K562 (cell line): ENCODE measurements around the gene DCLK3. TPM values are rescaled to one million over a fixed set of nuclear protein-coding genes. Genes with fewer than 3 reads are reported as not detected.

Experiments
- ATAC-seq: fragments of 200-7000 bp; cut with Tn5 transposase; 3 replicates; pipeline ENCODE4 v1.9.1; 2020; ENCODE audit warnings: moderate library complexity
- BruUV-seq: library from RNA; stranded (reverse); fragments of 400-500 nt; replicated peaks from 2 replicates; lab custom pipeline; 2021; lab: Mats Ljungman, UMichigan
- CTCF ChIA-PET: fragments of 300-600 bp; formaldehyde crosslinking; extraction: SDS; loops from one replicate; lab custom pipeline; 2021; ENCODE audit warnings: low intra/inter-chr PET ratio; lab: Yijun Ruan, JAX
- POLR2A ChIA-PET: fragments of 300-600, 350-650 bp; sonication (Branson Sonifier 250); formaldehyde crosslinking; extraction: SDS; loops from one replicate; lab custom pipeline; 2021; ENCODE audit warnings: antibody characterized with exemption, inconsistent platforms; lab: Yijun Ruan, JAX
- DNase-seq, 4 experiments: peaks; one replicate each; pipeline versions ENCODE4 v3.0.0 to v3.0.0-alpha.2; 2011 to 2018; ENCODE audit warnings: low spot score in 3 of 4, mixed read lengths in 3 of 4; ENCODE audit errors: extremely low read depth in 1 of 4
- FAIRE-seq: peaks from 2 replicates; lab custom pipeline; 2011; peaks lifted over from hg19 to GRCh38; lab: Jason Lieb, UNC
- H2AFZ ChIP-seq: 2 replicates; pipeline ENCODE4 v1.6.0; 2011; ENCODE audit warnings: low read depth, low read length, control low read depth, inconsistent platforms
- H3K27ac ChIP-seq: fragments of 200-600 bp; 3 replicates; pipeline ENCODE4 v1.8.0; 2011; ENCODE audit warnings: low read depth, mild to moderate bottlenecking, control low read depth, inconsistent platforms, low read length, moderate library complexity, mixed read lengths; ENCODE audit errors: extremely low read depth
- H3K27me3 ChIP-seq, 2 experiments: fragments of 300-600 bp in 1 of 2; 2 replicates in 1 of 2; 3 replicates in 1 of 2; pipeline versions ENCODE4 v1.6.0 to v1.8.0; 2011; ENCODE audit warnings: inconsistent platforms in 2 of 2, low read length in 2 of 2, mild to moderate bottlenecking in 1 of 2, mixed read lengths in 1 of 2, moderate library complexity in 1 of 2; ENCODE audit not compliant: control insufficient read depth in 2 of 2, insufficient read depth in 2 of 2
- H3K36me3 ChIP-seq: fragments of 300-600 bp; 3 replicates; pipeline ENCODE4 v1.8.0; 2011; ENCODE audit warnings: mild to moderate bottlenecking, low read length, inconsistent platforms; ENCODE audit not compliant: control insufficient read depth, insufficient read depth
- H3K4me1 ChIP-seq, 2 experiments: fragments of 200-600 bp in 1 of 2; replicated peaks in 1 of 2; 2 replicates in 1 of 2; 3 replicates in 1 of 2; pipeline versions ENCODE4 v1.5.1 to v1.8.0; 2011; ENCODE audit warnings: inconsistent platforms in 2 of 2, low read length in 2 of 2, mild to moderate bottlenecking in 1 of 2, mixed read lengths in 1 of 2, moderate library complexity in 1 of 2; ENCODE audit not compliant: control insufficient read depth in 2 of 2, insufficient read depth in 2 of 2
- H3K4me2 ChIP-seq: 2 replicates; pipeline ENCODE4 v1.6.1; 2011; ENCODE audit warnings: low read length, control low read depth, inconsistent platforms, mixed read lengths; ENCODE audit not compliant: insufficient read depth
- H3K4me3 ChIP-seq: fragments of 200-600 bp; sonication (generic), shearing (Covaris generic); 2 replicates; pipeline ENCODE4 v1.5.1; 2016; ENCODE audit warnings: control low read depth, inconsistent platforms
- H3K79me2 ChIP-seq: fragments of 200-600 bp; 3 replicates; pipeline ENCODE4 v1.8.0; 2011; ENCODE audit warnings: low read length, inconsistent platforms; ENCODE audit not compliant: control insufficient read depth, insufficient read depth
- H3K9ac ChIP-seq, 2 experiments: 2 replicates each; pipeline versions ENCODE4 v1.6.0 to v1.6.1; 2011; ENCODE audit warnings: low read depth in 2 of 2, low read length in 2 of 2, control low read depth in 1 of 2, inconsistent platforms in 1 of 2, mild to moderate bottlenecking in 1 of 2, mixed read lengths in 1 of 2; ENCODE audit not compliant: insufficient read depth in 1 of 2
- H3K9me1 ChIP-seq: one replicate; pipeline ENCODE4 v1.6.0; 2011; ENCODE audit warnings: inconsistent platforms, mild to moderate bottlenecking, low read length, moderate library complexity; ENCODE audit not compliant: control insufficient read depth, insufficient read depth
- H3K9me3 ChIP-seq: replicated peaks from 2 replicates; pipeline ENCODE4 v1.5.1; 2011; ENCODE audit warnings: low read depth, low read length, inconsistent platforms; ENCODE audit not compliant: control insufficient read depth, insufficient read depth
- H4K20me1 ChIP-seq: replicated peaks from 2 replicates; pipeline ENCODE4 v1.6.1; 2011; ENCODE audit warnings: low read length, inconsistent platforms, mixed read lengths; ENCODE audit not compliant: control insufficient read depth, insufficient read depth
- CBX1 ChIP-seq: sonication (generic); IDR thresholded peaks from 2 replicates; pipeline ENCODE4 v1.6.1; 2016; ENCODE audit warnings: antibody characterized with exemption, low read depth, mild to moderate bottlenecking
- IFI16 ChIP-seq: fragments of 250-450 bp; sonication (Bioruptor Pico); IDR thresholded peaks from 2 replicates; pipeline ENCODE4 v2.1.2; 2022; ENCODE audit warnings: mild to moderate bottlenecking, inconsistent platforms
- PHTF2 ChIP-seq: fragments of 250-450 bp; sonication (Bioruptor Pico); IDR thresholded peaks from 2 replicates; pipeline ENCODE4 v1.5.0; 2021; ENCODE audit warnings: mild to moderate bottlenecking
- PTRF ChIP-seq: fragments of 450-650 bp; IDR thresholded peaks from 2 replicates; pipeline ENCODE4 v1.6.1; 2016; ENCODE audit warnings: mild to moderate bottlenecking, missing genetic modification characterization, missing compliant biosample characterization
- RB1 ChIP-seq: fragments of 450-650 bp; IDR thresholded peaks from 2 replicates; pipeline ENCODE4 v1.6.1; 2017; ENCODE audit warnings: low read depth, mild to moderate bottlenecking
- ZBTB26 ChIP-seq: fragments of 450-650 bp; formaldehyde crosslinking; IDR thresholded peaks from 2 replicates; pipeline ENCODE4 v1.4.0; 2022; ENCODE audit warnings: missing genetic modification characterization
- ZNF12 ChIP-seq: sonication (generic); formaldehyde crosslinking; IDR thresholded peaks from 2 replicates; pipeline ENCODE4 v1.4.0; 2020; ENCODE audit warnings: mild to moderate bottlenecking, missing genetic modification reagents
- ZNF785 ChIP-seq: fragments of 250-450 bp; sonication (Bioruptor Pico); IDR thresholded peaks from 2 replicates; pipeline ENCODE4 v1.4.0; 2020; ENCODE audit warnings: mild to moderate bottlenecking
- WGBS: fragments of 100-300 bp; shearing (Covaris generic); methylation state at CpG from one replicate; pipeline ENCODE4 v1.1.6; 2016; ENCODE audit warnings: low coverage, mixed read lengths; ENCODE audit not compliant: insufficient coverage; ENCODE audit errors: missing lambda C conversion rate; 5-methylcytosine and 5-hydroxymethylcytosine counted together
- in situ Hi-C: fragments of 300-500 bp; cut with MboI; formaldehyde crosslinking; loops from 4 replicates; pipeline ENCODE4 v1.15.0; 2018; ENCODE audit warnings: inconsistent platforms, mixed read lengths
- intact Hi-C: fragments of 100-400 bp; cut with micrococcal nuclease; formaldehyde crosslinking; loops from 2 replicates; pipeline ENCODE4 v1.14.2; 2022
- polyA plus RNA-seq, 8 experiments: library from polyadenylated mRNA; depleted of rRNA in 4 of 8; stranded (reverse) in 5 of 8; unstranded in 3 of 8; fragments of >200 nt; fragmentation: Nextera tagmentation in 2 of 8; fragmentation: Illumina TruSeq in 1 of 8; extraction: Ambion mirVana in 2 of 8; extraction: Trizol in 1 of 8; gene quantifications; 2 replicates each; pipeline versions ENCODE4 v1.2.1 to v1.2.3, GENCODE V29; 2011 to 2014; ENCODE audit warnings: inconsistent platforms in 1 of 8, missing spikeins in 1 of 8
- total RNA-seq, 7 experiments: library from RNA; depleted of rRNA in 6 of 7; stranded (reverse); fragments of >200 nt in 6 of 7; fragmentation: Illumina TruSeq in 2 of 7; extraction: Trizol in 2 of 7; gene quantifications; 2 replicates each; pipeline versions ENCODE4 v1.2.1 to v1.2.3, GENCODE V29; 2011 to 2021; ENCODE audit warnings: low replicate concordance in 1 of 7
- TF ChIP-seq, protein P1 (sequence below): IDR thresholded peaks from 2 replicates; pipeline ENCODE4 v1.6.1; 2011; ENCODE audit not compliant: insufficient read length; ENCODE audit errors: extremely low read depth

The DCLK3 gene
- total and polyA plus RNA-seq, 9 of the 15 experiments (the other 6 are each of a cell fraction or from before 2014, with no cell fraction given): not detected

DNA sequence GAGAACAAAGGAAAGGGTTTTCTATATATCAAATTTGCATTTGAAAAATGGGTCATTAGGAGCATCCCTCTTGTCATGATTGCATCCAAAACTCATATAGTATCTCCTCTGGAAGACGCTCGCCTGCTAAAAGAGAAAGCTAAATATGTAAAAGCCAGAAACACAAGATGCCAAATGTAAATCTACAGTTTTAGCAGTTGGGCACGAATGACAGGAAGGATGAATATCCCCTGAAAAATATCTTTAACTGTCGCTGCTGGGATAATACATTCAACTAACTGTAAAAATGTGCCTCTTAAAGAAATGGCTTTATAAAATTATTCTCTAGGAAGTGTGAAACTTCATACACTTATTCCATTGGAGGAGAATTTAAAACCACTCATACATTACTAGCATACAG, 101.7 kb downstream of the DCLK3 start:
- TF ChIP-seq RB1: no peak
- no peak for TF ChIP-seq PTRF
- TF ChIP-seq PHTF2 (CRISPR knock-in tag): no peak
- TF ChIP-seq, protein P1, sequence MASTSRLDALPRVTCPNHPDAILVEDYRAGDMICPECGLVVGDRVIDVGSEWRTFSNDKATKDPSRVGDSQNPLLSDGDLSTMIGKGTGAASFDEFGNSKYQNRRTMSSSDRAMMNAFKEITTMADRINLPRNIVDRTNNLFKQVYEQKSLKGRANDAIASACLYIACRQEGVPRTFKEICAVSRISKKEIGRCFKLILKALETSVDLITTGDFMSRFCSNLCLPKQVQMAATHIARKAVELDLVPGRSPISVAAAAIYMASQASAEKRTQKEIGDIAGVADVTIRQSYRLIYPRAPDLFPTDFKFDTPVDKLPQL: no peak
- no peak for TF ChIP-seq ZBTB26 (CRISPR knock-in tag)
- no peak for TF ChIP-seq CBX1
- no peak for TF ChIP-seq ZNF12
- TF ChIP-seq ZNF785 (CRISPR knock-in tag): no peak
- no peak for TF ChIP-seq IFI16 (CRISPR knock-in tag)
- H3K4me3 ChIP-seq: no peak overlapping the region
- H3K9me1 ChIP-seq: no peaks in the 10 kb centered on the region
- H3K27me3 ChIP-seq: no peaks in the 10 kb centered on the region
- ATAC-seq (no peak), FAIRE-seq (no peak), DNase-seq (no peak)
- BruUV-seq: no TSS peak
- no peaks in the 10 kb centered on the region for H4K20me1 ChIP-seq
- no peak overlapping the region for H3K9ac ChIP-seq
- no peak overlapping the region for H3K4me2 ChIP-seq
- H3K79me2 ChIP-seq: no peaks in the 10 kb centered on the region
- no peaks in the 10 kb centered on the region for H3K36me3 ChIP-seq
- intact Hi-C loops (no loop called here), in situ Hi-C loops (no loop called here)
- no peak overlapping the region for H3K27ac ChIP-seq
- CTCF ChIA-PET: no interaction called here
- 1% methylated on average over 4 of the region's 4 CpGs for WGBS
- POLR2A ChIA-PET: no interaction called here
- no peak overlapping the region for H2AFZ ChIP-seq
- H3K4me1 ChIP-seq: no peaks in the 10 kb centered on the region
- no peaks in the 10 kb centered on the region for H3K9me3 ChIP-seq

Other genes starting within 250 kb of the DCLK3 start
- 2.0 and 2.5 TPM in 2 replicates for gene TRANK1, start 180.5 kb upstream of the DCLK3 start, total RNA-seq (2014; rRNA removed)
- 2.6 and 2.7 TPM in 2 replicates for gene TRANK1, start 180.5 kb upstream of the DCLK3 start, total RNA-seq (2014; rRNA removed; fragmentation: Illumina TruSeq; extraction: Trizol)
- 3.8 and 4.8 TPM in 2 replicates for gene TRANK1, start 180.5 kb upstream of the DCLK3 start, total RNA-seq (2015; rRNA removed; fragmentation: Illumina TruSeq; extraction: Trizol)
- 3.9 and 5.3 TPM in 2 replicates for gene TRANK1, start 180.5 kb upstream of the DCLK3 start, total RNA-seq (2021)
- 4.1 and 10.6 TPM in 2 replicates for gene TRANK1, start 180.5 kb upstream of the DCLK3 start, polyA plus RNA-seq (2011; rRNA removed)
- gene TRANK1, start 180.5 kb upstream of the DCLK3 start, polyA plus RNA-seq (2014; fragmentation: Illumina TruSeq; extraction: Trizol): 2.1 TPM in 2 replicates
- gene TRANK1, start 180.5 kb upstream of the DCLK3 start, polyA plus RNA-seq (2014; fragmentation: Nextera tagmentation; extraction: Ambion mirVana): under 1 TPM; 0.41 to 0.49 TPM
- 1.3 and 1.8 TPM in 2 replicates for gene TRANK1, start 180.5 kb upstream of the DCLK3 start, polyA plus RNA-seq (2014; rRNA removed)
- gene EPM2AIP1, start 228.6 kb upstream of the DCLK3 start, total RNA-seq (2014; rRNA removed): 14.6 and 16.3 TPM in 2 replicates
- 29.0 and 29.5 TPM in 2 replicates for gene EPM2AIP1, start 228.6 kb upstream of the DCLK3 start, total RNA-seq (2014; rRNA removed; fragmentation: Illumina TruSeq; extraction: Trizol)
- 30.7 and 38.3 TPM in 2 replicates for gene EPM2AIP1, start 228.6 kb upstream of the DCLK3 start, total RNA-seq (2015; rRNA removed; fragmentation: Illumina TruSeq; extraction: Trizol)
- 19.3 and 22.6 TPM in 2 replicates for gene EPM2AIP1, start 228.6 kb upstream of the DCLK3 start, total RNA-seq (2021)
- gene EPM2AIP1, start 228.6 kb upstream of the DCLK3 start, polyA plus RNA-seq (2011; rRNA removed): 44.8 and 47.2 TPM in 2 replicates
- 20.9 and 25.2 TPM in 2 replicates for gene EPM2AIP1, start 228.6 kb upstream of the DCLK3 start, polyA plus RNA-seq (2014; fragmentation: Illumina TruSeq; extraction: Trizol)
- 1 to 10 TPM; 6.7 to 9.2 TPM for gene EPM2AIP1, start 228.6 kb upstream of the DCLK3 start, polyA plus RNA-seq (2014; fragmentation: Nextera tagmentation; extraction: Ambion mirVana)
- 21.7 and 29.1 TPM in 2 replicates for gene EPM2AIP1, start 228.6 kb upstream of the DCLK3 start, polyA plus RNA-seq (2014; rRNA removed)
- 106 and 123 TPM in 2 replicates for gene MLH1, start 229.0 kb upstream of the DCLK3 start, total RNA-seq (2014; rRNA removed)
- gene MLH1, start 229.0 kb upstream of the DCLK3 start, total RNA-seq (2014; rRNA removed; fragmentation: Illumina TruSeq; extraction: Trizol): 116 and 132 TPM in 2 replicates
- 117 TPM in 2 replicates for gene MLH1, start 229.0 kb upstream of the DCLK3 start, total RNA-seq (2015; rRNA removed; fragmentation: Illumina TruSeq; extraction: Trizol)
- 76.0 and 76.4 TPM in 2 replicates for gene MLH1, start 229.0 kb upstream of the DCLK3 start, total RNA-seq (2021)
- gene MLH1, start 229.0 kb upstream of the DCLK3 start, polyA plus RNA-seq (2011; rRNA removed): 103 and 144 TPM in 2 replicates
- 122 and 155 TPM in 2 replicates for gene MLH1, start 229.0 kb upstream of the DCLK3 start, polyA plus RNA-seq (2014; fragmentation: Illumina TruSeq; extraction: Trizol)
- 100 to 1,000 TPM in 1 of 2 experiments, 10 to 100 TPM in 1; 81.6 to 134 TPM for gene MLH1, start 229.0 kb upstream of the DCLK3 start, polyA plus RNA-seq (2014; fragmentation: Nextera tagmentation; extraction: Ambion mirVana)
- 82.1 and 113 TPM in 2 replicates for gene MLH1, start 229.0 kb upstream of the DCLK3 start, polyA plus RNA-seq (2014; rRNA removed)